HepG2 (cell line): ENCODE measurements around the gene METTL2A. TPM values are rescaled to one million over a fixed set of nuclear protein-coding genes. Genes with fewer than 3 reads are reported as not detected.

Source experiments
- ATAC-seq: fragments of 200-7000 bp; cut with Tn5 transposase; 3 replicates; pipeline ENCODE4 v1.9.1; 2020; ENCODE audit warnings: mild to moderate bottlenecking, moderate library complexity
- BruUV-seq: library from RNA; stranded (reverse); fragments of 400-500 nt; replicated peaks from 2 replicates; lab custom pipeline; 2021; lab: Mats Ljungman, UMichigan
- CTCF ChIA-PET: fragments of 300-600 bp; formaldehyde crosslinking; extraction: SDS; loops from one replicate; lab custom pipeline; 2021; ENCODE audit warnings: low total read pairs, inconsistent platforms, low intra/inter-chr PET ratio; lab: Yijun Ruan, JAX
- POLR2A ChIA-PET: fragments of 350-600 bp; sonication (Branson Sonifier 250); formaldehyde crosslinking; loops from one replicate; lab custom pipeline; 2020; ENCODE audit warnings: antibody characterized with exemption, inconsistent platforms; lab: Yijun Ruan, JAX
- DNase-seq: peaks from one replicate; pipeline ENCODE4 v3.0.0-alpha.2; 2015; ENCODE audit warnings: low spot score
- FAIRE-seq: peaks from 3 replicates; lab custom pipeline; 2011; peaks lifted over from hg19 to GRCh38; lab: Jason Lieb, UNC
- H2AFZ ChIP-seq: one replicate; pipeline ENCODE4 v1.6.1; 2011; ENCODE audit warnings: low read length, inconsistent platforms
- H3K27ac ChIP-seq: fragments of 300-600 bp; 3 replicates; pipeline ENCODE4 v1.8.0; 2011; ENCODE audit warnings: mixed run types, mild to moderate bottlenecking, mixed read lengths, low read length, inconsistent platforms; ENCODE audit not compliant: insufficient read depth; ENCODE audit errors: extremely low read length
- H3K27me3 ChIP-seq, 2 experiments: fragments of 200-600 bp in 1 of 2; 2 replicates in 1 of 2; 3 replicates in 1 of 2; pipeline versions ENCODE4 v1.6.0 to v1.8.0; 2011; ENCODE audit warnings: low read length in 2 of 2, mild to moderate bottlenecking in 2 of 2, moderate library complexity in 2 of 2, inconsistent platforms in 1 of 2; ENCODE audit not compliant: insufficient read depth in 2 of 2, control insufficient read depth in 1 of 2
- H3K36me3 ChIP-seq, 2 experiments: fragments of 200-600 bp in 1 of 2; replicated peaks in 1 of 2; 2 replicates in 1 of 2; 3 replicates in 1 of 2; pipeline versions ENCODE4 v1.5.1 to v1.8.0; 2011; ENCODE audit warnings: low read length in 2 of 2, inconsistent platforms in 1 of 2; ENCODE audit not compliant: insufficient read depth in 2 of 2, control insufficient read depth in 1 of 2
- H3K4me1 ChIP-seq: 2 replicates; pipeline ENCODE4 v1.5.1; 2012; ENCODE audit warnings: low read length, inconsistent platforms; ENCODE audit not compliant: insufficient read depth
- H3K4me2 ChIP-seq: 2 replicates; pipeline ENCODE4 v1.6.0; 2011; ENCODE audit warnings: low read depth, low read length, inconsistent platforms
- H3K4me3 ChIP-seq, 3 experiments: fragments of 200-600 bp in 1 of 3; sonication (generic), shearing (Covaris generic) in 1 of 3; replicated peaks in 1 of 3; 2 replicates each; pipeline ENCODE4 v1.5.1; 2011 to 2016; ENCODE audit warnings: low read length in 3 of 3, inconsistent platforms in 2 of 3, low read depth in 2 of 3, mild to moderate bottlenecking in 2 of 3, control low read depth in 1 of 3, mixed read lengths in 1 of 3; ENCODE audit not compliant: insufficient read depth in 1 of 3
- H3K79me2 ChIP-seq: one replicate; pipeline ENCODE4 v1.6.1; 2011; ENCODE audit warnings: low read length, inconsistent platforms; ENCODE audit not compliant: insufficient read depth
- H3K9ac ChIP-seq: 2 replicates; pipeline ENCODE4 v1.6.0; 2011; ENCODE audit warnings: mild to moderate bottlenecking, low read depth, low read length, inconsistent platforms; ENCODE audit not compliant: insufficient read depth
- H3K9me3 ChIP-seq: 2 replicates; pipeline ENCODE4 v1.5.1; 2012; ENCODE audit warnings: mild to moderate bottlenecking, low read length
- H4K20me1 ChIP-seq: 2 replicates; pipeline ENCODE4 v1.6.0; 2011; ENCODE audit warnings: inconsistent platforms, mild to moderate bottlenecking, low read length, moderate library complexity; ENCODE audit not compliant: insufficient read depth
- CEBPB ChIP-seq: IDR thresholded peaks from 2 replicates; pipeline ENCODE4 v1.6.1; 2011; ENCODE audit warnings: low read depth, low read length, improper control_type of control experiment, borderline replicate concordance
- DNMT3B ChIP-seq: conservative IDR thresholded peaks from 2 replicates; pipeline ENCODE4 v1.6.1; 2016; ENCODE audit warnings: missing biosample characterization, control low read depth
- DZIP1 ChIP-seq: sonication (generic); formaldehyde crosslinking; IDR thresholded peaks from 2 replicates; pipeline ENCODE4 v1.5.0; 2020; ENCODE audit warnings: mild to moderate bottlenecking, missing genetic modification reagents
- HNRNPH1 ChIP-seq: fragments of 200-400 bp; formaldehyde crosslinking; optimal IDR thresholded peaks from 2 replicates; pipeline ENCODE3; 2017; ENCODE audit warnings: mild to moderate bottlenecking, low read depth, low read length
- HNRNPUL1 ChIP-seq: fragments of 200-400 bp; formaldehyde crosslinking; IDR thresholded peaks from 2 replicates; pipeline ENCODE4 v1.6.1; 2017; ENCODE audit warnings: low read depth, mild to moderate bottlenecking, low read length, moderate library complexity
- NFIB ChIP-seq: sonication (generic); formaldehyde crosslinking; IDR thresholded peaks from 2 replicates; pipeline ENCODE4 v1.9.0; 2021; ENCODE audit warnings: missing genetic modification reagents, mild to moderate bottlenecking, borderline replicate concordance
- NFKBIZ ChIP-seq: IDR thresholded peaks from 2 replicates; pipeline ENCODE4 v1.6.1; 2018; ENCODE audit warnings: missing genetic modification reagents, missing compliant biosample characterization
- PAF1 ChIP-seq: IDR thresholded peaks from 2 replicates; pipeline ENCODE4 v1.6.1; 2016; ENCODE audit warnings: missing genetic modification reagents, missing compliant biosample characterization
- POLR2G ChIP-seq: fragments of 200-400 bp; formaldehyde crosslinking; IDR thresholded peaks from 2 replicates; pipeline ENCODE4 v1.6.1; 2018; ENCODE audit warnings: mild to moderate bottlenecking, low read depth, low read length, moderate library complexity
- RARA ChIP-seq: IDR thresholded peaks from 2 replicates; pipeline ENCODE4 v1.6.1; 2016; ENCODE audit warnings: missing genetic modification reagents, missing compliant biosample characterization
- YEATS4 ChIP-seq: sonication (generic); formaldehyde crosslinking; IDR thresholded peaks from 2 replicates; pipeline ENCODE4 v1.4.0; 2020; ENCODE audit warnings: missing genetic modification reagents, borderline replicate concordance
- ZKSCAN8 ChIP-seq: IDR thresholded peaks from 2 replicates; pipeline ENCODE4 v1.6.1; 2016; ENCODE audit warnings: borderline replicate concordance, missing genetic modification reagents, missing compliant biosample characterization
- ZNF232 ChIP-seq: sonication (generic); formaldehyde crosslinking; IDR thresholded peaks from 2 replicates; pipeline ENCODE4 v1.4.0; 2020; ENCODE audit warnings: missing genetic modification reagents, borderline replicate concordance
- ZNF317 ChIP-seq: sonication (generic); formaldehyde crosslinking; IDR thresholded peaks from 2 replicates; pipeline ENCODE4 v1.5.0; 2020; ENCODE audit warnings: mild to moderate bottlenecking, missing genetic modification reagents
- ZNF34 ChIP-seq: sonication (generic); formaldehyde crosslinking; IDR thresholded peaks from 2 replicates; pipeline ENCODE4 v1.4.0; 2020; ENCODE audit warnings: mild to moderate bottlenecking, missing genetic modification reagents, borderline replicate concordance
- ZNF547 ChIP-seq: sonication (generic); formaldehyde crosslinking; IDR thresholded peaks from 2 replicates; pipeline ENCODE4 v1.5.1; 2020; ENCODE audit warnings: mild to moderate bottlenecking, missing genetic modification reagents
- ZNF589 ChIP-seq: sonication (generic); formaldehyde crosslinking; conservative IDR thresholded peaks from 2 replicates; pipeline ENCODE4 v1.8.0; 2022; ENCODE audit warnings: mild to moderate bottlenecking, moderate library complexity, missing genetic modification reagents
- ZNF597 ChIP-seq: sonication (generic); formaldehyde crosslinking; IDR thresholded peaks from 2 replicates; pipeline ENCODE4 v1.5.0; 2020; ENCODE audit warnings: missing genetic modification reagents
- WGBS: methylation state at CpG from one replicate; pipeline ENCODE4 v1.1.6; 2017; ENCODE audit warnings: low lambda C conversion rate; 5-methylcytosine and 5-hydroxymethylcytosine counted together
- in situ Hi-C: cut with HindIII; loops from 2 replicates; pipeline ENCODE4 v1.10.0; 2017; ENCODE audit warnings: low pct_unique_long_range_greater_than_20kb; ENCODE audit not compliant: extremely low pct_ligation_motif_present
- intact Hi-C: fragments of 100-400 bp; cut with micrococcal nuclease; formaldehyde crosslinking; loops from one replicate; pipeline ENCODE4 v1.10.0; 2022; ENCODE audit not compliant: unreplicated experiment
- polyA plus RNA-seq, 8 experiments: library from polyadenylated mRNA; depleted of rRNA in 3 of 8; stranded (reverse) in 7 of 8; unstranded in 1 of 8; fragments of >200 nt; fragmentation: Illumina TruSeq in 4 of 8; extraction: Trizol in 4 of 8; gene quantifications; 2 replicates each; pipeline versions ENCODE4 v1.2.1 to v1.2.3, GENCODE V29; 2011 to 2016; ENCODE audit warnings: low read depth in 4 of 8, missing spikeins in 1 of 8, mixed read lengths in 1 of 8; ENCODE audit not compliant: insufficient read depth in 1 of 8
- total RNA-seq, 5 experiments: library from RNA; depleted of rRNA; stranded (reverse); fragments of >200 nt; fragmentation: Illumina TruSeq; extraction: Trizol; gene quantifications; 2 replicates each; pipeline ENCODE4 v1.2.3, GENCODE V29; 2016; ENCODE audit warnings: low read depth in 1 of 5
- TF ChIP-seq, protein P1 (sequence below): sonication (generic); formaldehyde crosslinking; conservative IDR thresholded peaks from 2 replicates; pipeline ENCODE4 v1.8.1; 2023; ENCODE audit warnings: missing genetic modification reagents
- TF ChIP-seq, protein P2 (sequence below): sonication (generic); formaldehyde crosslinking; IDR thresholded peaks from 2 replicates; pipeline ENCODE4 v1.5.0; 2020; ENCODE audit warnings: missing genetic modification reagents, mild to moderate bottlenecking, borderline replicate concordance

Gene METTL2A
- total and polyA plus RNA-seq, 2 of the 13 experiments (the other 11 are each of a cell fraction or from before 2014, with no cell fraction given): 15.6 to 32.3 TPM

GRCh38 chr17:62405451-62405850, 18.2 kb upstream of the METTL2A start:
- no peak for ATAC-seq
- no peak overlapping the region for H3K4me3 ChIP-seq
- H3K9me3 ChIP-seq: no peaks in the 10 kb centered on the region
- FAIRE-seq: no peak
- H3K36me3 ChIP-seq: no peaks in the 10 kb centered on the region
- ChIA-PET CTCF (no interaction called here), POLR2A (no interaction called here)
- H3K27ac ChIP-seq: no peak overlapping the region
- no peak overlapping the region for H3K9ac ChIP-seq
- intact Hi-C loops: no loop called here
- BruUV-seq: no TSS peak
- no peak for DNase-seq
- TF ChIP-seq CEBPB: no peak
- no peak for TF ChIP-seq ZKSCAN8 (CRISPR knock-in tag)
- TF ChIP-seq YEATS4 (CRISPR knock-in tag): no peak
- no peak for TF ChIP-seq HNRNPUL1
- no peak for TF ChIP-seq PAF1
- no peak for TF ChIP-seq RARA (CRISPR knock-in tag)
- TF ChIP-seq ZNF589 (CRISPR knock-in tag): no peak
- no peak for TF ChIP-seq DZIP1 (CRISPR knock-in tag)
- TF ChIP-seq ZNF597 (CRISPR knock-in tag): no peak
- TF ChIP-seq, protein P1, sequence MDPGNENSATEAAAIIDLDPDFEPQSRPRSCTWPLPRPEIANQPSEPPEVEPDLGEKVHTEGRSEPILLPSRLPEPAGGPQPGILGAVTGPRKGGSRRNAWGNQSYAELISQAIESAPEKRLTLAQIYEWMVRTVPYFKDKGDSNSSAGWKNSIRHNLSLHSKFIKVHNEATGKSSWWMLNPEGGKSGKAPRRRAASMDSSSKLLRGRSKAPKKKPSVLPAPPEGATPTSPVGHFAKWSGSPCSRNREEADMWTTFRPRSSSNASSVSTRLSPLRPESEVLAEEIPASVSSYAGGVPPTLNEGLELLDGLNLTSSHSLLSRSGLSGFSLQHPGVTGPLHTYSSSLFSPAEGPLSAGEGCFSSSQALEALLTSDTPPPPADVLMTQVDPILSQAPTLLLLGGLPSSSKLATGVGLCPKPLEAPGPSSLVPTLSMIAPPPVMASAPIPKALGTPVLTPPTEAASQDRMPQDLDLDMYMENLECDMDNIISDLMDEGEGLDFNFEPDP (CRISPR knock-in tag): no peak
- TF ChIP-seq NFIB (CRISPR knock-in tag): no peak
- no peak for TF ChIP-seq DNMT3B (CRISPR knock-in tag)
- no peak for TF ChIP-seq ZNF34
- no peak for TF ChIP-seq ZNF232
- TF ChIP-seq NFKBIZ (CRISPR knock-in tag): no peak
- TF ChIP-seq, protein P2, sequence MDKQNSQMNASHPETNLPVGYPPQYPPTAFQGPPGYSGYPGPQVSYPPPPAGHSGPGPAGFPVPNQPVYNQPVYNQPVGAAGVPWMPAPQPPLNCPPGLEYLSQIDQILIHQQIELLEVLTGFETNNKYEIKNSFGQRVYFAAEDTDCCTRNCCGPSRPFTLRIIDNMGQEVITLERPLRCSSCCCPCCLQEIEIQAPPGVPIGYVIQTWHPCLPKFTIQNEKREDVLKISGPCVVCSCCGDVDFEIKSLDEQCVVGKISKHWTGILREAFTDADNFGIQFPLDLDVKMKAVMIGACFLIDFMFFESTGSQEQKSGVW (CRISPR knock-in tag): no peak
- TF ChIP-seq ZNF317 (CRISPR knock-in tag): no peak
- no peak for TF ChIP-seq ZNF547 (CRISPR knock-in tag)
- no peak for TF ChIP-seq HNRNPH1
- TF ChIP-seq POLR2G: no peak
- H3K4me2 ChIP-seq: no peak overlapping the region
- no peak overlapping the region for H2AFZ ChIP-seq
- no peaks in the 10 kb centered on the region for H4K20me1 ChIP-seq
- in situ Hi-C loops: no loop called here
- no peaks in the 10 kb centered on the region for H3K4me1 ChIP-seq
- 16% methylated on average over 2 of the region's 2 CpGs for WGBS
- H3K79me2 ChIP-seq: no peaks in the 10 kb centered on the region
- no peaks in the 10 kb centered on the region for H3K27me3 ChIP-seq
